ENCODE results near the gene NEUROG2. TPM values are rescaled to one million over a fixed set of nuclear protein-coding genes. Genes with fewer than 3 reads are reported as not detected.
"Not testable (repeated sequence)": the region's sequence is repeated elsewhere in the genome, so short reads cannot be mapped to it uniquely, and the experiment has no call there.

Gene NEUROG2
- total and polyA plus RNA-seq, 2 of the 8 experiments (the other 6 are each of a cell fraction or from before 2014, with no cell fraction given) = 0.03 TPM; not detected in 1

- not testable (repeated sequence) for H2BK15ac ChIP-seq (ENCODE audit: low read length); H2BK5ac ChIP-seq (ENCODE audit: low read depth, low read length); H3K23me2 ChIP-seq (ENCODE audit: low read depth, low read length); H3K56ac ChIP-seq (replicated peaks; ENCODE audit: insufficient read length, low read depth, low read length); H3K9ac ChIP-seq (replicated peaks in 1 of 4; ENCODE audit: extremely low read depth in 1 of 4, low read depth in 3 of 4, low read length in 3 of 4); H4K5ac ChIP-seq (ENCODE audit: insufficient read length, low read depth, low read length); H3K79me1 ChIP-seq (ENCODE audit: low read depth, low read length); FAIRE-seq; H3K36me3 ChIP-seq (ENCODE audit: control insufficient read depth in 2 of 4, insufficient read depth in 4 of 4, low read length in 3 of 4); H2BK20ac ChIP-seq (ENCODE audit: low read length); H3K4ac ChIP-seq (replicated peaks; ENCODE audit: insufficient read length, low read depth, low read length); H2AFZ ChIP-seq (ENCODE audit: low read length); H3K27ac ChIP-seq (ENCODE audit: low read depth, low read length); H2AK5ac ChIP-seq (ENCODE audit: low read depth, low read length); H4K8ac ChIP-seq (ENCODE audit: extremely low read depth, insufficient read depth, low read length); H3K23ac ChIP-seq (ENCODE audit: insufficient read length); H4K91ac ChIP-seq (replicated peaks; ENCODE audit: insufficient read length, low read length); H4K20me1 ChIP-seq (replicated peaks in 1 of 2; ENCODE audit: control insufficient read depth in 1 of 2, insufficient read depth in 2 of 2, low read length in 2 of 2); H3K79me2 ChIP-seq (ENCODE audit: control insufficient read depth in 1 of 2, insufficient read depth in 2 of 2, low read length in 2 of 2); H2BK12ac ChIP-seq (ENCODE audit: low read depth, low read length); H3K9me3 ChIP-seq (ENCODE audit: insufficient read depth in 2 of 2, low read depth in 1 of 2, low read length in 1 of 2); DNase-seq (ENCODE audit: low read depth in 1 of 2, low spot score in 2 of 2); H3K14ac ChIP-seq (ENCODE audit: insufficient read length); H2BK120ac ChIP-seq (replicated peaks; ENCODE audit: low read depth, low read length); H3K18ac ChIP-seq (ENCODE audit: extremely low read depth, low read length)
- Histone ChIP-seq H3K4me2 (ENCODE audit: insufficient read depth in 1 of 2, low read depth in 2 of 2, low read length in 2 of 2) (peak overlapping the region; percentile 74 to 77; a peak in 2 of 4 replicates), H3K4me3 (ENCODE audit: extremely low read depth in 1 of 4, insufficient read depth in 2 of 4, low read depth in 3 of 4, low read length in 4 of 4) (peak overlapping the region in 1 of 4 experiments; percentile 58; a peak in 2 of 8 replicates), H3K4me1 (replicated peaks in 1 of 4; ENCODE audit: control insufficient read depth in 3 of 4, insufficient read depth in 4 of 4, low read length in 3 of 4) (peaks cover 9 to 20% (median 14%) of the 10 kb centered on the region in 4 experiments; a peak in 6 of 7 replicates), H3K27me3 (replicated peaks in 1 of 4; ENCODE audit: control insufficient read depth in 3 of 4, extremely low read depth in 1 of 4, insufficient read depth in 3 of 4, low read length in 3 of 4) (peaks cover 53 to 75% (median 61%) of the 10 kb centered on the region in 4 experiments)
- ChIA-PET POLR2A (ENCODE audit: partially characterized antibody) (interaction anchor here (0.9 to 1.5 kb wide), 3 partner anchors 8 to 183 kb away, joined by 3 to 4 read pairs (median 3); no protein-coding TSS in a partner anchor), CTCF (ENCODE audit: partially characterized antibody) (interaction anchor here (0.6 to 7.8 kb wide), 29 partner anchors 8 to 375 kb away, joined by 3 to 133 read pairs (median 5); no protein-coding TSS in a partner anchor)
- WGBS, 2 experiments (ENCODE audit: extremely low coverage in 1 of 2, insufficient coverage in 1 of 2, insufficient read length in 1 of 2, insufficient replicate concordance in 2 of 2, low coverage in 1 of 2, low lambda C conversion rate in 2 of 2, missing lambda C conversion rate in 1 of 2) = 15% methylated on average over 17 of the region's 17 CpGs; no CpG with 5 or more reads in 1 of the 2 experiments
Observed at GRCh38 chr4:112522431-112522830, 6.5 kb upstream of the NEUROG2 start.

Data from H1 (cell line).